Chondrocyte (in vitro differentiated cells): ENCODE measurements around the gene FHIT. TPM values are rescaled to one million over a fixed set of nuclear protein-coding genes. Genes with fewer than 3 reads are reported as not detected.

Experiments used
- DNase-seq: peaks from one replicate; pipeline ENCODE4 v3.0.0; 2021; ENCODE audit warnings: mixed read lengths, low spot score
- H3K27ac Mint-ChIP-seq: one replicate; pipeline ENCODE4 v1.8.0; 2021; ENCODE audit warnings: mild to moderate bottlenecking, moderate library complexity, mixed read lengths; ENCODE audit not compliant: unreplicated experiment
- H3K27me3 Mint-ChIP-seq: 2 replicates; pipeline ENCODE4 v1.8.0; 2021; ENCODE audit warnings: low read depth, mixed read lengths
- H3K36me3 Mint-ChIP-seq: 2 replicates; pipeline ENCODE4 v1.8.0; 2021; ENCODE audit warnings: low read depth, mixed read lengths
- H3K4me1 Mint-ChIP-seq: 2 replicates; pipeline ENCODE4 v1.8.0; 2021; ENCODE audit warnings: low read depth, mild to moderate bottlenecking, mixed read lengths
- H3K4me3 Mint-ChIP-seq: one replicate; pipeline ENCODE4 v1.8.0; 2021; ENCODE audit warnings: mild to moderate bottlenecking, moderate library complexity, mixed read lengths; ENCODE audit not compliant: unreplicated experiment
- H3K9me3 Mint-ChIP-seq: 2 replicates; pipeline ENCODE4 v1.8.0; 2021; ENCODE audit warnings: low read depth, mixed read lengths
- CTCF ChIP-seq: fragments of 200-600 bp; sonication (generic); IDR thresholded peaks from 2 replicates; pipeline ENCODE4 v1.5.0; 2021; ENCODE audit warnings: antibody characterized with exemption, mild to moderate bottlenecking, moderate library complexity
- total RNA-seq: library from RNA; stranded (reverse); gene quantifications from 3 replicates; pipeline ENCODE4 v1.2.1, GENCODE V29; 2021

FHIT gene
- total RNA-seq, 1 donor from 2014 or later, result 3.8 TPM

- Mint-ChIP-seq H3K9me3 (peaks cover 7% of the 10 kb centered on the region), H3K27ac (no peak overlapping the region), H3K4me3 (no peak overlapping the region), H3K4me1 (no peaks in the 10 kb centered on the region), H3K36me3 (peaks cover 1% of the 10 kb centered on the region), H3K27me3 (no peaks in the 10 kb centered on the region)
- no peak for DNase-seq
- no peak for TF ChIP-seq CTCF
Measured at GRCh38 chr3:60355825-60356224, 895.4 kb downstream of the FHIT start.

- DNase-seq, result no peak
- H3K4me3 Mint-ChIP-seq, result no peak overlapping the region
- peaks cover 11% of the 10 kb centered on the region for H3K9me3 Mint-ChIP-seq
- H3K36me3 Mint-ChIP-seq, result peaks cover 1% of the 10 kb centered on the region
- TF ChIP-seq CTCF, result no peak
- H3K4me1 Mint-ChIP-seq, result no peaks in the 10 kb centered on the region
- H3K27ac Mint-ChIP-seq, result no peak overlapping the region
- H3K27me3 Mint-ChIP-seq, result no peaks in the 10 kb centered on the region
Measured at GRCh38 chr3:60351481-60351880, 899.8 kb downstream of the FHIT start.

- no peak overlapping the region for H3K27ac Mint-ChIP-seq
- H3K4me3 Mint-ChIP-seq, result no peak overlapping the region
- H3K27me3 Mint-ChIP-seq, result no peaks in the 10 kb centered on the region
- no peak for DNase-seq
- no peaks in the 10 kb centered on the region for H3K36me3 Mint-ChIP-seq
- no peaks in the 10 kb centered on the region for H3K9me3 Mint-ChIP-seq
- H3K4me1 Mint-ChIP-seq, result no peaks in the 10 kb centered on the region
- TF ChIP-seq CTCF, result no peak
Measured at GRCh38 chr3:60344340-60344739, 906.9 kb downstream of the FHIT start.

- H3K4me1 Mint-ChIP-seq, result no peaks in the 10 kb centered on the region
Measured at GRCh38 chr3:60343831-60344230, 907.4 kb downstream of the FHIT start.

GRCh38 chr3:60339304-60339703 is 911.9 kb downstream of the FHIT start:
- no peaks in the 10 kb centered on the region for H3K4me1 Mint-ChIP-seq
- no peaks in the 10 kb centered on the region for H3K9me3 Mint-ChIP-seq
- no peak for DNase-seq
- H3K36me3 Mint-ChIP-seq, result no peaks in the 10 kb centered on the region
- no peak for TF ChIP-seq CTCF
- H3K27ac Mint-ChIP-seq, result no peak overlapping the region
- no peak overlapping the region for H3K4me3 Mint-ChIP-seq
- H3K27me3 Mint-ChIP-seq, result no peaks in the 10 kb centered on the region

More at GRCh38 chr3:60343831-60344230, 907.4 kb downstream of the FHIT start:
- Mint-ChIP-seq H3K9me3 (no peaks in the 10 kb centered on the region), H3K36me3 (no peaks in the 10 kb centered on the region), H3K27me3 (no peaks in the 10 kb centered on the region), H3K27ac (no peak overlapping the region), H3K4me3 (no peak overlapping the region)
- no peak for DNase-seq
- no peak for TF ChIP-seq CTCF
